H9 (cell line): Measurements from ENCODE around the gene RAI1. TPM values are rescaled to one million over a fixed set of nuclear protein-coding genes. Genes with fewer than 3 reads are reported as not detected.

Experiments used
- DNase-seq: peaks from one replicate; pipeline ENCODE4 v3.0.0-alpha.2; 2017
- H2AFZ ChIP-seq: one replicate; pipeline ENCODE4 v1.6.1; 2013; ENCODE audit warnings: mild to moderate bottlenecking, low read length, control low read depth, moderate library complexity
- H2AK5ac ChIP-seq: 2 replicates; pipeline ENCODE4 v1.6.1; 2013; ENCODE audit warnings: low read length, control low read depth, mixed read lengths; ENCODE audit not compliant: insufficient read length
- H2BK120ac ChIP-seq: one replicate; pipeline ENCODE4 v1.6.1; 2013; ENCODE audit warnings: low read depth, mild to moderate bottlenecking, low read length, control low read depth, inconsistent platforms; ENCODE audit not compliant: poor library complexity, severe bottlenecking
- H2BK12ac ChIP-seq: 2 replicates; pipeline ENCODE4 v1.6.1; 2013; ENCODE audit warnings: low read length, control low read depth, mixed read lengths, low read depth; ENCODE audit not compliant: insufficient read length
- H2BK15ac ChIP-seq: 2 replicates; pipeline ENCODE4 v1.6.1; 2013; ENCODE audit warnings: low read depth, low read length, control low read depth
- H2BK20ac ChIP-seq: one replicate; pipeline ENCODE4 v1.6.1; 2013; ENCODE audit warnings: low read depth, mild to moderate bottlenecking, low read length, control low read depth, inconsistent platforms; ENCODE audit not compliant: poor library complexity, severe bottlenecking
- H2BK5ac ChIP-seq: 2 replicates; pipeline ENCODE4 v1.6.1; 2013; ENCODE audit warnings: low read length, control low read depth, mixed read lengths; ENCODE audit not compliant: insufficient read length
- H3K14ac ChIP-seq: 2 replicates; pipeline ENCODE4 v1.6.1; 2013; ENCODE audit warnings: low read length, control low read depth; ENCODE audit not compliant: insufficient read depth
- H3K18ac ChIP-seq: 2 replicates; pipeline ENCODE4 v1.6.1; 2013; ENCODE audit warnings: low read depth, mild to moderate bottlenecking, mixed read lengths, low read length, control low read depth; ENCODE audit not compliant: insufficient read length
- H3K23ac ChIP-seq: 2 replicates; pipeline ENCODE4 v1.6.1; 2013; ENCODE audit warnings: low read length, control low read depth, mixed read lengths, low read depth; ENCODE audit not compliant: insufficient read length
- H3K23me2 ChIP-seq: 2 replicates; pipeline ENCODE4 v1.6.1; 2013; ENCODE audit warnings: low read depth, mild to moderate bottlenecking, mixed read lengths, low read length, control low read depth; ENCODE audit not compliant: insufficient read length, poor library complexity, severe bottlenecking
- H3K27ac ChIP-seq: 2 replicates; pipeline ENCODE4 v1.5.1; 2013; ENCODE audit warnings: low read length, control low read depth, mixed read lengths, low read depth; ENCODE audit not compliant: insufficient read length
- H3K27me3 ChIP-seq: 2 replicates; pipeline ENCODE4 v1.6.1; 2013; ENCODE audit warnings: low read length, control low read depth, inconsistent platforms; ENCODE audit not compliant: insufficient read depth
- H3K4ac ChIP-seq: 2 replicates; pipeline ENCODE4 v1.6.1; 2013; ENCODE audit warnings: low read depth, mild to moderate bottlenecking, control low read depth, inconsistent platforms, low read length, moderate library complexity
- H3K4me1 ChIP-seq: 2 replicates; pipeline ENCODE4 v1.6.1; 2013; ENCODE audit warnings: low read length, control low read depth, inconsistent platforms; ENCODE audit not compliant: insufficient read depth
- H3K4me2 ChIP-seq: 2 replicates; pipeline ENCODE4 v1.6.1; 2013; ENCODE audit warnings: low read length, control low read depth, mixed read lengths; ENCODE audit not compliant: insufficient read length, insufficient read depth
- H3K56ac ChIP-seq: 2 replicates; pipeline ENCODE4 v1.6.1; 2013; ENCODE audit warnings: low read depth, mild to moderate bottlenecking, mixed read lengths, low read length, control low read depth; ENCODE audit not compliant: insufficient read length
- H3K79me1 ChIP-seq: 2 replicates; pipeline ENCODE4 v1.6.1; 2013; ENCODE audit warnings: low read depth, mild to moderate bottlenecking, moderate library complexity, low read length, control low read depth, inconsistent platforms; ENCODE audit not compliant: insufficient read depth, poor library complexity, severe bottlenecking
- H3K79me2 ChIP-seq: 2 replicates; pipeline ENCODE4 v1.6.1; 2013; ENCODE audit warnings: low read length, control low read depth, inconsistent platforms; ENCODE audit not compliant: insufficient read depth
- H3K9ac ChIP-seq: 2 replicates; pipeline ENCODE4 v1.6.1; 2013; ENCODE audit warnings: low read length, control low read depth, mixed read lengths; ENCODE audit not compliant: insufficient read length; ENCODE audit errors: extremely low read depth
- H3K9me3 ChIP-seq: one replicate; pipeline ENCODE4 v1.6.1; 2013; ENCODE audit warnings: low read depth, low read length, inconsistent platforms; ENCODE audit not compliant: control insufficient read depth
- H3T11ph ChIP-seq: one replicate; pipeline ENCODE4 v1.6.1; 2013; ENCODE audit warnings: mild to moderate bottlenecking, low read length, control low read depth, inconsistent platforms
- H4K20me1 ChIP-seq: one replicate; pipeline ENCODE4 v1.6.1; 2013; ENCODE audit not compliant: control insufficient read depth, insufficient read length, insufficient read depth
- H4K5ac ChIP-seq: 2 replicates; pipeline ENCODE4 v1.6.1; 2013; ENCODE audit warnings: low read depth, mild to moderate bottlenecking, mixed read lengths, low read length, control low read depth; ENCODE audit not compliant: insufficient read length
- H4K8ac ChIP-seq: replicated peaks from 2 replicates; pipeline ENCODE4 v1.6.1; 2013; ENCODE audit warnings: low read length, control low read depth, mixed read lengths, low read depth; ENCODE audit not compliant: insufficient read length
- H4K91ac ChIP-seq: 2 replicates; pipeline ENCODE4 v1.6.1; 2013; ENCODE audit warnings: low read depth, mild to moderate bottlenecking, moderate library complexity, mixed read lengths, low read length, control low read depth; ENCODE audit not compliant: insufficient read length
- H3K27ac Mint-ChIP-seq, 3 experiments: 2 replicates in 2 of 3; 3 replicates in 1 of 3; pipeline ENCODE4 v1.8.0; 2020 to 2021; ENCODE audit warnings: mixed read lengths in 3 of 3, mild to moderate bottlenecking in 1 of 3, moderate library complexity in 1 of 3
- H3K27me3 Mint-ChIP-seq: 2 replicates; pipeline ENCODE4 v1.8.0; 2021; ENCODE audit warnings: low read depth, mild to moderate bottlenecking, moderate library complexity, mixed read lengths
- H3K36me3 Mint-ChIP-seq, 3 experiments: 2 replicates in 2 of 3; 3 replicates in 1 of 3; pipeline ENCODE4 v1.8.0; 2020 to 2021; ENCODE audit warnings: low read depth in 3 of 3, mixed read lengths in 3 of 3; ENCODE audit not compliant: insufficient read depth in 1 of 3
- H3K4me1 Mint-ChIP-seq, 2 experiments: 2 replicates each; pipeline ENCODE4 v1.8.0; 2020; ENCODE audit warnings: mixed read lengths in 2 of 2
- H3K4me3 Mint-ChIP-seq, 2 experiments: 2 replicates in 1 of 2; 3 replicates in 1 of 2; pipeline ENCODE4 v1.8.0; 2020 to 2021; ENCODE audit warnings: mild to moderate bottlenecking in 2 of 2, mixed read lengths in 2 of 2, moderate library complexity in 1 of 2
- H3K9me3 Mint-ChIP-seq, 2 experiments: 2 replicates in 1 of 2; 3 replicates in 1 of 2; pipeline ENCODE4 v1.8.0; 2020; ENCODE audit warnings: mild to moderate bottlenecking in 2 of 2, mixed read lengths in 2 of 2, moderate library complexity in 1 of 2
- CTCF ChIP-seq: fragments of 200-600 bp; sonication (generic); conservative IDR thresholded peaks from 3 replicates; pipeline ENCODE4 v1.8.0; 2021; ENCODE audit warnings: antibody characterized with exemption, mild to moderate bottlenecking
- WGBS: extraction: QIAGEN DNeasy Blood & Tissue Kit; methylation state at CpG from one replicate; pipeline ENCODE4 v1.1.7; 2013; ENCODE audit warnings: missing lambda C conversion rate, low lambda C conversion rate, mixed read lengths; ENCODE audit not compliant: insufficient read length; ENCODE audit errors: extremely low coverage; 5-methylcytosine and 5-hydroxymethylcytosine counted together
- total RNA-seq: library from RNA; stranded (reverse); gene quantifications from 2 replicates; pipeline ENCODE4 v1.2.1, GENCODE V29; 2021

Gene RAI1
- total RNA-seq, 1 experiment from 2014 or later: 1.5 TPM

DNA sequence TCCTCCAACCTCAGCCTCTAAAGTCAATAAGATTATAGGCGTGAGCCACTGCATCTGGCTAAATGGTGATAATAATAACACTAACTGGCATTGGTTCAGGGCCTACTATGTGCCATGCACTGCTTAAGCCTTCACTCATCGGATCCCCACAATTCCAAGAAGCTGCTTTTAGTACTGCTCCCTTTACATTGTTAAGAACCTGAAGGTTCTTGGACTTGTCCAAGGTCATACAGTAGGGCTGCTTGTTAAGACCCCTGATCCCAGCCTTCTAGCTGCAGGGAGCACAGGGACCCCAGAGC, 149.0 kb downstream of the RAI1 start:
- no peak overlapping the region for H2BK15ac ChIP-seq
- no peak overlapping the region for H2BK12ac ChIP-seq
- no peak overlapping the region for H4K91ac ChIP-seq
- no peak overlapping the region for H3K9ac ChIP-seq
- no peak overlapping the region for H3K18ac ChIP-seq
- TF ChIP-seq CTCF: no peak
- WGBS: no CpG with 5 or more reads among the region's 2 CpGs
- no peak overlapping the region for H3K27ac ChIP-seq
- H3T11ph ChIP-seq: no peak overlapping the region
- peaks cover 43 to 62% of the 10 kb centered on the region in 2 experiments for H3K4me1 Mint-ChIP-seq
- no peaks in the 10 kb centered on the region for H4K20me1 ChIP-seq
- peaks cover 3% of the 10 kb centered on the region; the same call in 1 of the 2 replicates for H3K4me1 ChIP-seq
- no peak overlapping the region for H2AFZ ChIP-seq
- no peak overlapping the region for H3K56ac ChIP-seq
- H3K79me1 ChIP-seq: peaks cover 9% of the 10 kb centered on the region
- H2BK20ac ChIP-seq: no peak overlapping the region
- no peaks in the 10 kb centered on the region for H3K23me2 ChIP-seq
- H3K9me3 ChIP-seq: no peaks in the 10 kb centered on the region
- no peak overlapping the region for H2BK120ac ChIP-seq
- H4K8ac ChIP-seq: no peak overlapping the region
- H3K9me3 Mint-ChIP-seq: no peaks in the 10 kb centered on the region
- peaks cover 10 to 58% (median 37%) of the 10 kb centered on the region in 3 experiments; a peak in 6 of 7 replicates for H3K36me3 Mint-ChIP-seq
- H3K4me3 Mint-ChIP-seq: no peak overlapping the region
- no peak overlapping the region for H4K5ac ChIP-seq
- H3K27me3 ChIP-seq: no peaks in the 10 kb centered on the region
- DNase-seq: no peak
- no peak overlapping the region for H3K23ac ChIP-seq
- no peak overlapping the region for H2AK5ac ChIP-seq
- no peak overlapping the region for H3K14ac ChIP-seq
- no peaks in the 10 kb centered on the region for H3K27me3 Mint-ChIP-seq
- no peak overlapping the region for H3K4ac ChIP-seq
- no peak overlapping the region for H3K4me2 ChIP-seq
- peaks cover 16% of the 10 kb centered on the region; the same call in 1 of the 2 replicates for H3K79me2 ChIP-seq
- no peak overlapping the region for H3K27ac Mint-ChIP-seq
- no peak overlapping the region for H2BK5ac ChIP-seq
